K562 (cell line): ENCODE measurements around the gene PSMD8. TPM values are rescaled to one million over a fixed set of nuclear protein-coding genes. Genes with fewer than 3 reads are reported as not detected.

ENCODE experiments used
- CBFA2T2 ChIP-seq: fragments of 450-650 bp; conservative IDR thresholded peaks from 2 replicates; pipeline ENCODE4 v1.6.1; 2017; ENCODE audit warnings: mild to moderate bottlenecking
- HMG20B ChIP-seq: fragments of 250-450 bp; sonication (Bioruptor Pico); IDR thresholded peaks from 2 replicates; pipeline ENCODE4 v1.5.0; 2021; ENCODE audit warnings: mild to moderate bottlenecking
- JUND ChIP-seq, 2 experiments: IDR thresholded peaks; 2 replicates in 1 of 2; 3 replicates in 1 of 2; pipeline ENCODE4 v1.6.1; 2011; ENCODE audit warnings: borderline replicate concordance in 2 of 2, low read depth in 2 of 2, low read length in 2 of 2, improper control_type of control experiment in 1 of 2, missing biosample characterization in 1 of 2, missing genetic modification characterization in 1 of 2, missing genetic modification reagents in 1 of 2
- KLF13 ChIP-seq: fragments of 450-650 bp; IDR thresholded peaks from 2 replicates; pipeline ENCODE4 v1.6.1; 2016; ENCODE audit warnings: missing genetic modification characterization, low read depth, mild to moderate bottlenecking, missing compliant biosample characterization, moderate library complexity, borderline replicate concordance
- MBD1 ChIP-seq: fragments of 250-450 bp; sonication (Bioruptor Pico); IDR thresholded peaks from 2 replicates; pipeline ENCODE4 v1.8.0; 2022; ENCODE audit warnings: inconsistent platforms
- MTA1 ChIP-seq: fragments of 450-650 bp; IDR thresholded peaks from 2 replicates; pipeline ENCODE4 v1.6.1; 2017; ENCODE audit warnings: borderline replicate concordance
- PHB ChIP-seq: fragments of 250-450 bp; sonication (Bioruptor Pico); IDR thresholded peaks from 2 replicates; pipeline ENCODE4 v1.5.0; 2021
- PHF20 ChIP-seq: fragments of 450-650 bp; IDR thresholded peaks from 2 replicates; pipeline ENCODE4 v1.6.1; 2018; ENCODE audit not compliant: partially characterized antibody
- SMC3 ChIP-seq: conservative IDR thresholded peaks from 2 replicates; pipeline ENCODE4 v1.6.1; 2011; ENCODE audit warnings: low read depth, low read length, improper control_type of control experiment; ENCODE audit not compliant: insufficient read depth
- TAF15 ChIP-seq: fragments of 200-400 bp; formaldehyde crosslinking; IDR thresholded peaks from 2 replicates; pipeline ENCODE4 v1.6.1; 2017; ENCODE audit warnings: mild to moderate bottlenecking, low read depth, low read length, moderate library complexity
- TOE1 ChIP-seq, 2 experiments: fragments of 450-650 bp in 1 of 2; sonication (generic) in 1 of 2; formaldehyde crosslinking in 1 of 2; IDR thresholded peaks; 2 replicates each; pipeline versions ENCODE4 v1.7.1 to v1.8.0; 2016 to 2022; ENCODE audit warnings: borderline replicate concordance in 2 of 2, mild to moderate bottlenecking in 2 of 2, antibody characterized with exemption in 1 of 2, inconsistent platforms in 1 of 2, low read depth in 1 of 2, missing genetic modification reagents in 1 of 2, moderate library complexity in 1 of 2
- ZBTB1 ChIP-seq: sonication (generic); formaldehyde crosslinking; IDR thresholded peaks from 2 replicates; pipeline ENCODE4 v1.8.1; 2023; ENCODE audit warnings: missing genetic modification reagents, low read depth, mild to moderate bottlenecking, borderline replicate concordance
- ZBTB40 ChIP-seq, 2 experiments: fragments of 450-650 bp in 1 of 2; sonication (generic) in 1 of 2; formaldehyde crosslinking in 1 of 2; IDR thresholded peaks; 2 replicates each; pipeline versions ENCODE4 v1.7.1 to v1.9.0; 2016 to 2022; ENCODE audit warnings: inconsistent platforms in 1 of 2, mild to moderate bottlenecking in 1 of 2, missing genetic modification reagents in 1 of 2
- ZNF124 ChIP-seq: sonication (generic); formaldehyde crosslinking; IDR thresholded peaks from 2 replicates; pipeline ENCODE4 v1.8.1; 2022; ENCODE audit warnings: missing genetic modification reagents
- ZNF354B ChIP-seq: fragments of 250-450 bp; sonication (Bioruptor Pico); IDR thresholded peaks from 2 replicates; pipeline ENCODE4 v1.4.0; 2020
- ZNF668 ChIP-seq: fragments of 250-450 bp; sonication (Bioruptor Pico); IDR thresholded peaks from 2 replicates; pipeline ENCODE4 v1.8.0; 2022; ENCODE audit warnings: mild to moderate bottlenecking, inconsistent platforms
- polyA plus RNA-seq, 8 experiments: library from polyadenylated mRNA; depleted of rRNA in 4 of 8; stranded (reverse) in 5 of 8; unstranded in 3 of 8; fragments of >200 nt; fragmentation: Nextera tagmentation in 2 of 8; fragmentation: Illumina TruSeq in 1 of 8; extraction: Ambion mirVana in 2 of 8; extraction: Trizol in 1 of 8; gene quantifications; 2 replicates each; pipeline versions ENCODE4 v1.2.1 to v1.2.3, GENCODE V29; 2011 to 2014; ENCODE audit warnings: inconsistent platforms in 1 of 8, missing spikeins in 1 of 8
- total RNA-seq, 7 experiments: library from RNA; depleted of rRNA in 6 of 7; stranded (reverse); fragments of >200 nt in 6 of 7; fragmentation: Illumina TruSeq in 2 of 7; extraction: Trizol in 2 of 7; gene quantifications; 2 replicates each; pipeline versions ENCODE4 v1.2.1 to v1.2.3, GENCODE V29; 2011 to 2021; ENCODE audit warnings: low replicate concordance in 1 of 7

Gene PSMD8
- total and polyA plus RNA-seq, 9 of the 15 experiments (the other 6 are each of a cell fraction or from before 2014, with no cell fraction given): 130 to 583 (median 315) TPM

GRCh38 chr19:38336638-38337359, 37.6 kb upstream of the PSMD8 start (continued):
- TF ChIP-seq MBD1 (CRISPR knock-in tag) (no peak), TOE1 (IDR thresholded peaks at IDR 0.05; ENCODE audit: borderline replicate concordance) (peak; percentile 69; the same call in 1 of the 2 replicates), TOE1 (CRISPR knock-in tag; IDR thresholded peaks at IDR 0.05; ENCODE audit: borderline replicate concordance, low read depth) (no peak), KLF13 (tag) (no peak), HMG20B (CRISPR knock-in tag) (no peak), ZNF124 (CRISPR knock-in tag) (no peak), TAF15 (no peak), PHF20 (peak; percentile 50), JUND (IDR thresholded peaks at IDR 0.05; ENCODE audit: borderline replicate concordance, low read depth, low read length) (no peak), JUND (tag; IDR thresholded peaks at IDR 0.05; ENCODE audit: borderline replicate concordance, low read depth, low read length) (no peak; the same call in 2 of the 3 replicates), ZNF354B (no peak), ZBTB40 (IDR thresholded peaks at IDR 0.05) (0 out of 2 replicates have a peak, but pooled peaks have one; percentile 21), ZBTB40 (CRISPR knock-in tag; IDR thresholded peaks at IDR 0.05) (no peak), PHB (no peak), ZNF668 (CRISPR knock-in tag) (no peak), MTA1 (peak; percentile 51; the same call in 1 of the 2 replicates), ZBTB1 (CRISPR knock-in tag) (no peak), CBFA2T2 (no peak), SMC3 (0 out of 2 replicates have a peak, but pooled peaks have one; percentile 9)
